Effector memory CD4-positive, alpha-beta T cell (primary cell): ENCODE results near the gene SYT1.
"Not testable (repeated sequence)": the region's sequence is repeated elsewhere in the genome, so short reads cannot be mapped to it uniquely, and the experiment has no call there.

Experiments used
- DNase-seq, 3 donors: peaks; one replicate each; pipeline ENCODE4 v3.0.0-alpha.2; 2020
- H3K27ac ChIP-seq: 2 replicates; pipeline ENCODE4 v1.7.0; 2013; ENCODE audit warnings: mild to moderate bottlenecking, low read length, moderate library complexity; ENCODE audit not compliant: insufficient read depth, poor library complexity, severe bottlenecking
- H3K27me3 ChIP-seq: replicated peaks from 2 replicates; pipeline ENCODE4 v1.7.0; 2013; ENCODE audit warnings: mild to moderate bottlenecking, low read length; ENCODE audit not compliant: insufficient read depth, control insufficient read depth, poor library complexity, severe bottlenecking
- H3K36me3 ChIP-seq: 2 replicates; pipeline ENCODE4 v1.7.0; 2013; ENCODE audit warnings: mild to moderate bottlenecking, low read length, moderate library complexity; ENCODE audit not compliant: control insufficient read depth, insufficient read depth
- H3K4me1 ChIP-seq: 2 replicates; pipeline ENCODE4 v1.7.0; 2013; ENCODE audit warnings: low read length, mild to moderate bottlenecking; ENCODE audit not compliant: control insufficient read depth, insufficient read depth, poor library complexity, severe bottlenecking
- H3K4me3 ChIP-seq: 2 replicates; pipeline ENCODE4 v1.7.0; 2013; ENCODE audit warnings: low read length, low read depth, mild to moderate bottlenecking; ENCODE audit not compliant: insufficient read depth, poor library complexity, severe bottlenecking
- H3K9me3 ChIP-seq: 2 replicates; pipeline ENCODE4 v1.7.0; 2013; ENCODE audit warnings: mild to moderate bottlenecking, low read length, moderate library complexity; ENCODE audit not compliant: control insufficient read depth

The SYT1 gene

DNA sequence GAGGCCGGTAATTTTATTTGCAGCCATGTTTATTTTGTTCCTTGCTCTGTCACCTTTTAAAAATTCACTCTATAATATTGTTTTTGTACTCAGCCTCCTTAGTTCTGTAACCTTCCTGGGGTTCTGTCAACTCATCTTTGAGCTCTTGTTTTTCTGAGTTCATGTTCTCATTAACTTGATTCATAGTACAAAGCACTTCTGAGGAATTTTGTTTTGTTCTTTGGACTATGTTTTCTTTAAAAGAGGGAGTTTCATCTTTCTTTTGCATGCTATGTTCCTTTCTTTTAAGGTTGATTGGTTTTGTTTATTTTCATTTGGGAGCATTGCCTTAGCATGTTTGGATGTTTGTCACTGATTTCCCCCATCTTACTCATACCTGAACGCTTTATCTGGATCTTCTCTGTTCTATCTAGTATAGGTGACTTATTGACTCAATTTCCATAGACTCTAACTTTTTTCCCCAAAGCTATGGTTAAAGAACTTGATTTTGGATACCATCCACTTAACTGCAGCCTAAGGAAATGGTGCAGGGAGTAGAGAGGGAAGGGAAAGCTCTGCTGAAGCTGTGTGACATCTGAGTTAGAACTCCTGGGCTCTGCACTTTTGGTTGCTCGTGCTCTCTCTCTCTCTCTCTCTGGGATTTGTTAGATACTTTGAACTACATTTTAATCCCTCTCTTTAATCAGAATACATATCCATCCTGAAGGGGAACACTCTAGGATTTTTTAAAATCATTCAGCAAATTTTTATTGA is 557.7 kb downstream of the SYT1 start:
- no peak for DNase-seq
- Histone ChIP-seq H3K4me1 (no peaks in the 10 kb centered on the region), H3K27me3 (no peaks in the 10 kb centered on the region), H3K27ac (no peak overlapping the region), H3K9me3 (no peaks in the 10 kb centered on the region), H3K36me3 (no peaks in the 10 kb centered on the region), H3K4me3 (no peak overlapping the region)

DNA sequence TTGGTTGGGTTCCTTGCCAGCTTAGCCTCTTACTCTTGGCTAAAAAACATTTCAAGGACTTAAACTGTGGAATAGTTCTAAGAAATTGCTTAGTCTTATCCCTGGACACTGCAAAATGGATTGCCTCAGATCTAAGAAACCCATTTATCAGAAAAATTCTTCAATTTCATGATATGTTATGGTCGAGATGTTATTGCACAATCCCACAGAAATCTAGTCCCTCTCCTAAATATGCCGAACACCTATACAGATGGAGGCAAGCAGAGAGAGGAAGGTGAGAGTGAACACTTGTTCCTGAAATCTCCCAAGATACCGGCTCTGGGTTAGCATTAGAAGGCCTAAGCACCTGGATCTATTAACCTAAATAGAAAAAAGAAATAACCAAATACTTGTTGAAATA is 559.0 kb downstream of the SYT1 start:
- Histone ChIP-seq H3K27me3 (no peaks in the 10 kb centered on the region), H3K27ac (no peak overlapping the region)
- DNase-seq: no peak

GRCh38 chr12:79424109-79424721 is 559.6 kb downstream of the SYT1 start:
- Histone ChIP-seq H3K27me3 (no peaks in the 10 kb centered on the region), H3K4me1 (no peaks in the 10 kb centered on the region), H3K9me3 (no peaks in the 10 kb centered on the region), H3K27ac (no peak overlapping the region), H3K36me3 (no peaks in the 10 kb centered on the region), H3K4me3 (no peak overlapping the region)
- no peak for DNase-seq

More for the DNA sequence above, 559.0 kb downstream of the SYT1 start:
- Histone ChIP-seq H3K9me3 (no peaks in the 10 kb centered on the region), H3K4me3 (no peak overlapping the region), H3K36me3 (no peaks in the 10 kb centered on the region), H3K4me1 (no peaks in the 10 kb centered on the region)

- Histone ChIP-seq H3K4me1 (no peaks in the 10 kb centered on the region), H3K9me3 (no peaks in the 10 kb centered on the region), H3K27me3 (no peaks in the 10 kb centered on the region), H3K36me3 (no peaks in the 10 kb centered on the region), H3K27ac (no peak overlapping the region), H3K4me3 (no peak overlapping the region)
- no peak for DNase-seq
Observed at GRCh38 chr12:79426121-79426520, 561.5 kb downstream of the SYT1 start.

DNA sequence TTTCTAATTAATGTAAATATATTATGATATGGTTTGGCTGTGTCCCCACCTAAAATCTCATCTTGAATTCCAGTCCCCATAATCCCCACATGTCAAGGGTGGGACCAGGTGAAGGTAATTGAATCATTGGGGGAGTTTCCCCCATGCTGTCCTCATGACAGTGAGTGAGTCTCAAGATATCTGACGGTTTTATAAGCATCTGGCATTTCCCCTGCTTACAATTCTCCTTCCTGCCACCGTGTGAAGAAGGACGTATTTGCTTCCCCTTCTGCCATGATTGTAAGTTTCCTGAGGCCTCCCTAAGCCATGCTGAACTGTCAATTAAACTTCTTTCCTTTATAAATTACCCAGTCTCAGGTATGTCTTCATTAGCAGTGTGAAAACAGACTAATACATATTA is 562.2 kb downstream of the SYT1 start:
- not testable (repeated sequence) for DNase-seq, H3K36me3 ChIP-seq, H3K27ac ChIP-seq, H3K4me3 ChIP-seq, H3K27me3 ChIP-seq, H3K9me3 ChIP-seq, H3K4me1 ChIP-seq

DNA sequence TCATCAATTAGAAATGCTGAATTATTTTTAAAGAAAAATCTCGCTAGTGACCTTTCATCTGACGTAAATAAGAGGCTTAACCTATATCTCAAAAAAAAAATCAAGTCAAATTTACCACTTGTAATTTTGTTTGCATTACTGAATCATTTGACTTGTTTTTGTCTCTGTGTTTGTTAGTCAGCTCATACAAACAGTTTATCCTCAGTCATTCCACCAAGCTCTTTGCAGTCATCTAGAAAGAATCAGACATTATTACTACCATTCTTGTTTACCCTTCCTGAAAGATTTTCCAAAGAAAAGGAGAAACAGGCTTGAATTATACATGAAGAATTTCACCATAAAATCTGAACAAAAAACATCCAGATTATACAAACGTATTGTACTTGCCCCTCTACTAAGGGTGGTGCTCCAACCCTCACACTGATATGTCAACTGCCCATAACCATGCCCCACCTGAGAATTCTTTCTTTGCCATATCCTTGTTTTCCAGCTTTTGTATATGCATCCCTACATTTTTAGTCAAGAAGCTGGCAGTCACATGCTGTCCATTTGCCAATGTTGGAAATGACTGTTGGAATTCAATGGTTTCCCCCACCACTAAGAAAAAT is 569.0 kb downstream of the SYT1 start:
- H3K9me3 ChIP-seq: no peaks in the 10 kb centered on the region
- no peaks in the 10 kb centered on the region for H3K4me1 ChIP-seq
- no peak for DNase-seq
- no peaks in the 10 kb centered on the region for H3K36me3 ChIP-seq
- H3K27ac ChIP-seq: no peak overlapping the region
- H3K27me3 ChIP-seq: no peaks in the 10 kb centered on the region
- H3K4me3 ChIP-seq: no peak overlapping the region

DNA sequence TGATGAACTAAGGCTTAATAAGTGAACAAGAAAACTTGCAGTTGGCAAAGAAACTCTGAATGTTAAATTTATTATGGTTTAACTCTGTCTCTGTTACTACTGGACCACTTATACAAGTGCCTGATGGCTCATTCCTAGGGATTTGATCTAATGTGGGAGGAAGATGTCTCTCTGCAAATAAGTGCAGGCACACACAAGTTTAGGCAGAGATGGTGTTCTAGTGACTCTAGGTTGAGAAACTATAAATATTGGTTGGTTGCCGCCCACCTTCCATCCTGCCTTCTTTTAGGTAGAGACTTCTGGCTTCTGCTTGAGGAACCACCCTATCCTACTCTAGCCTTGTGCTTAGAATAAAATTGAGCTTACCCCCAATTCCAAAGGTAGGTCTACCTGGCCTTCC is 570.0 kb downstream of the SYT1 start:
- no peaks in the 10 kb centered on the region for H3K27me3 ChIP-seq
- no peak overlapping the region for H3K4me3 ChIP-seq
- H3K36me3 ChIP-seq: no peaks in the 10 kb centered on the region
- no peaks in the 10 kb centered on the region for H3K4me1 ChIP-seq
- no peaks in the 10 kb centered on the region for H3K9me3 ChIP-seq
- DNase-seq: no peak
- no peak overlapping the region for H3K27ac ChIP-seq

DNA sequence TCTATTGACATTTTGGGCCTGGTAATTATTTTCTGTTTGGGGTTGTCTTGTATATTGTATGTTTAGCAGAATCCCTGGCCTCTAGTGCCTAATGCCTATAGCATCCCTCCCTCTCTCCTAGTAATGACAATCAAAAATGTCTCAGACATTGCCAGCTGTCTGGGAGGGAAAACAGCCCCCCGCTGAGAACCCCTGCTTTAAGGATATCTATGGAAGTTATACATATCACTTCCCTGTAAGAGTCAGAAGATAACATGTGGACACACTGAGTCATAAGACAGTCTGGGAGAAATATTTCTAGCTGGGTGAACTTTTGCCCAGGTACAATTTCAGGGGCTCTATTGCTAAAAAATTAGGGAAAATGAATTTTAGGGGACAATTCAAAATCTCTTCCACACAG is 571.2 kb downstream of the SYT1 start:
- Histone ChIP-seq H3K36me3 (no peaks in the 10 kb centered on the region), H3K4me1 (no peaks in the 10 kb centered on the region), H3K4me3 (no peak overlapping the region), H3K27ac (no peak overlapping the region), H3K9me3 (no peaks in the 10 kb centered on the region), H3K27me3 (no peaks in the 10 kb centered on the region)
- no peak for DNase-seq

DNA sequence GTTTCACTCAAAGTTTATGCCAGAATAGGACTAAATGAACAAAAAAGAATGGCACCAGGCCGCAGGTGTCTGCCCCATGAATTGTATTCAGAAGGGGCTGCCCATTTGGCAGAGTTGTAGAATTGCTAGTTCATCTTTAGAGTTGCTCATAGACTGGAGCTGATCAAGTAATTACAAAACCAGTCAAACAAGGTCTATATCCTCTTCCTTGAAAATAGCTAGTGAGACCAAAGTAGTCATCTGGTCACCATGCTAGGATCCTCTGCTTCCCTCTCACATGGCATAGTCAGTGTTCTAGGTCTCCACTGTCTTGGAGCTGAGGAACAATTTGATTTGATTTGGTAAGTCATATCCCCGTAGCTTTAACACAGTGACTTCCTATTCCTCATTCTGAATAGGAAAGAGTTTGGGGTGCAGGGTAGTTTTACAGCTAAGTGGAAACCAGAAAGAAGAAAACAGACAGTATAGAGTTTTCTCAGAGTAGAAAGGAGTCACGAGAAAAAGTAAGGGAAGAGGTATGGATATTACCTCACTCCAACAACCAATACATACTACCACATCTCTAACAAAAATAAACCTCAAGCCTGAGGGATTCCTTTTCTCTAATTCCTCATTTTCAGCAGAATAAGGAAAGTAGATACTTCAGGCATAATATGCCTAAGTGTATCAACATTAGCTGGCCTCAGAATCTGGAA is 574.1 kb downstream of the SYT1 start:
- no peak overlapping the region for H3K4me3 ChIP-seq
- no peak for DNase-seq
- H3K4me1 ChIP-seq: no peaks in the 10 kb centered on the region
- H3K27me3 ChIP-seq: no peaks in the 10 kb centered on the region
- no peak overlapping the region for H3K27ac ChIP-seq
- H3K9me3 ChIP-seq: no peaks in the 10 kb centered on the region
- no peaks in the 10 kb centered on the region for H3K36me3 ChIP-seq
